H1 (cell line): ENCODE measurements around the gene RIPOR3. TPM values are rescaled to one million over a fixed set of nuclear protein-coding genes. Genes with fewer than 3 reads are reported as not detected.

ENCODE experiments used
- E2F6 ChIP-seq: IDR thresholded peaks from 2 replicates; pipeline ENCODE4 v1.6.1; 2012; ENCODE audit warnings: inconsistent platforms
- MAFK ChIP-seq: IDR thresholded peaks from 2 replicates; pipeline ENCODE4 v1.6.1; 2012; ENCODE audit warnings: low read depth, mild to moderate bottlenecking, improper control_type of control experiment, low read length
- MAX ChIP-seq: IDR thresholded peaks from 2 replicates; pipeline ENCODE4 v1.6.1; 2012; ENCODE audit warnings: inconsistent platforms
- NRF1 ChIP-seq: IDR thresholded peaks from 2 replicates; pipeline ENCODE4 v1.6.1; 2011; ENCODE audit warnings: mild to moderate bottlenecking, low read depth, low read length, improper control_type of control experiment
- TEAD4 ChIP-seq: IDR thresholded peaks from 2 replicates; pipeline ENCODE4 v1.6.1; 2012; ENCODE audit warnings: low read depth, low read length, inconsistent platforms, mixed read lengths
- YY1 ChIP-seq: IDR thresholded peaks from 2 replicates; pipeline ENCODE4 v1.6.1; 2011; ENCODE audit warnings: low read depth, mild to moderate bottlenecking, low read length
- ZNF274 ChIP-seq: IDR thresholded peaks from 2 replicates; pipeline ENCODE4 v1.7.0; 2012; ENCODE audit warnings: low read length, borderline replicate concordance; ENCODE audit errors: extremely low read depth
- polyA plus RNA-seq, 7 experiments: library from polyadenylated mRNA; depleted of rRNA in 3 of 7; stranded (reverse) in 5 of 7; unstranded in 2 of 7; fragments of >200 nt in 5 of 7; fragments of 200-250 nt in 2 of 7; gene quantifications; 1 replicate in 5 of 7; 2 replicates in 1 of 7; 4 replicates in 1 of 7; pipeline versions ENCODE4 v1.2.1 to v1.2.3, GENCODE V29; 2011 to 2013; ENCODE audit warnings: missing spikeins in 2 of 7, mixed read lengths in 2 of 7
- total RNA-seq: library from RNA; stranded (reverse); fragmentation: NEBNext Ultra II Directional; extraction: Animal tissue kit (Norgen Biotek cat#: 25700); gene quantifications from 2 replicates; pipeline ENCODE4 v1.2.1, GENCODE V29; 2021

Gene RIPOR3
- total and polyA plus RNA-seq, 2 of the 8 experiments (the other 6 are each of a cell fraction or from before 2014, with no cell fraction given), result 3.6 to 4.5 TPM

- TF ChIP-seq ZNF274 (no peak), E2F6 (no peak), MAX (no peak), MAFK (no peak), TEAD4 (no peak), YY1 (no peak), NRF1 (no peak)
Measured at GRCh38 chr20:50602432-50603088, 88.8 kb downstream of the RIPOR3 start (continued).
